GM23248 (cell line): ENCODE data around the gene PJVK. TPM values are rescaled to one million over a fixed set of nuclear protein-coding genes. Genes with fewer than 3 reads are reported as not detected.

Experiments used
- DNase-seq: peaks from one replicate; pipeline ENCODE4 v3.0.0-alpha.2; 2015
- H2AFZ ChIP-seq: fragments of 200-600 bp; sonication (generic); 2 replicates; pipeline ENCODE4 v1.6.1; 2016; ENCODE audit warnings: antibody characterized with exemption
- H3F3A ChIP-seq: fragments of 200-600 bp; sonication (generic); 2 replicates; pipeline ENCODE4 v1.6.1; 2016; ENCODE audit warnings: mild to moderate bottlenecking, antibody characterized with exemption, mixed run types; ENCODE audit not compliant: insufficient read depth
- H3K27ac ChIP-seq: fragments of 200-600 bp; sonication (generic); 2 replicates; pipeline ENCODE4 v1.5.1; 2016; ENCODE audit warnings: mild to moderate bottlenecking
- H3K27me3 ChIP-seq: fragments of 200-600 bp; sonication (generic); replicated peaks from 2 replicates; pipeline ENCODE4 v1.6.1; 2016; ENCODE audit warnings: mild to moderate bottlenecking; ENCODE audit not compliant: insufficient read depth
- H3K36me3 ChIP-seq: fragments of 200-600 bp; sonication (generic); 2 replicates; pipeline ENCODE4 v1.6.1; 2016; ENCODE audit warnings: low read depth, mild to moderate bottlenecking
- H3K4me1 ChIP-seq: fragments of 200-600 bp; sonication (generic); 2 replicates; pipeline ENCODE4 v1.6.1; 2016; ENCODE audit warnings: mild to moderate bottlenecking; ENCODE audit not compliant: insufficient read depth
- H3K4me2 ChIP-seq: fragments of 200-600 bp; sonication (generic); one replicate; pipeline ENCODE4 v1.6.1; 2016; ENCODE audit warnings: mild to moderate bottlenecking; ENCODE audit not compliant: unreplicated experiment
- H3K4me3 ChIP-seq: fragments of 200-600 bp; sonication (generic); 2 replicates; pipeline ENCODE4 v1.5.1; 2016; ENCODE audit warnings: mild to moderate bottlenecking
- H3K79me2 ChIP-seq: fragments of 200-600 bp; sonication (generic); 2 replicates; pipeline ENCODE4 v1.6.1; 2016; ENCODE audit warnings: mild to moderate bottlenecking; ENCODE audit not compliant: insufficient read depth
- H3K9ac ChIP-seq: fragments of 200-600 bp; sonication (generic); 2 replicates; pipeline ENCODE4 v1.6.1; 2016; ENCODE audit warnings: mild to moderate bottlenecking
- H3K9me2 ChIP-seq: fragments of 200-600 bp; sonication (generic); 2 replicates; pipeline ENCODE4 v1.6.1; 2016; ENCODE audit warnings: mixed run types, mild to moderate bottlenecking, moderate library complexity; ENCODE audit not compliant: insufficient read depth
- H3K9me3 ChIP-seq: fragments of 200-600 bp; sonication (generic); one replicate; pipeline ENCODE4 v1.6.1; 2017; ENCODE audit warnings: low read depth
- H4K20me1 ChIP-seq: fragments of 200-600 bp; sonication (generic); 2 replicates; pipeline ENCODE4 v1.6.0; 2016; ENCODE audit not compliant: insufficient read depth
- EZH2 ChIP-seq: fragments of 200-600 bp; sonication (generic); IDR thresholded peaks from 2 replicates; pipeline ENCODE4 v1.6.1; 2018; ENCODE audit warnings: antibody characterized with exemption, mild to moderate bottlenecking; ENCODE audit not compliant: insufficient read depth, poor library complexity, severe bottlenecking
- EZH2phosphoT487 ChIP-seq: fragments of 200-600 bp; sonication (generic); IDR thresholded peaks from 2 replicates; pipeline ENCODE4 v1.6.1; 2018; ENCODE audit warnings: antibody characterized with exemption, moderate library complexity, mild to moderate bottlenecking, low read depth; ENCODE audit not compliant: insufficient read depth
- WGBS, 2 experiments: methylation state at CpG; one replicate each; pipeline ENCODE4 v1.1.6; 2015 to 2017; ENCODE audit warnings: low lambda C conversion rate in 2 of 2, low coverage in 1 of 2; ENCODE audit errors: missing lambda C conversion rate in 2 of 2; 5-methylcytosine and 5-hydroxymethylcytosine counted together
- in situ Hi-C: fragments of 300-500 bp; cut with MboI; formaldehyde crosslinking; loops from 2 replicates; pipeline ENCODE4 v1.15.0; 2020
- polyA plus RNA-seq: library from polyadenylated mRNA; unstranded; fragments of >200 nt; fragmentation: Nextera tagmentation; extraction: Ambion mirVana; gene quantifications from 2 replicates; pipeline ENCODE4 v1.2.1, GENCODE V29; 2016
- total RNA-seq: library from RNA; depleted of rRNA; stranded (reverse); fragments of >200 nt; shearing (Covaris generic); gene quantifications from 2 replicates; pipeline ENCODE4 v1.2.3, GENCODE V29; 2014

PJVK gene
- total and polyA plus RNA-seq, 2 experiments from 2014 or later: 0.97 to 1.6 TPM

DNA sequence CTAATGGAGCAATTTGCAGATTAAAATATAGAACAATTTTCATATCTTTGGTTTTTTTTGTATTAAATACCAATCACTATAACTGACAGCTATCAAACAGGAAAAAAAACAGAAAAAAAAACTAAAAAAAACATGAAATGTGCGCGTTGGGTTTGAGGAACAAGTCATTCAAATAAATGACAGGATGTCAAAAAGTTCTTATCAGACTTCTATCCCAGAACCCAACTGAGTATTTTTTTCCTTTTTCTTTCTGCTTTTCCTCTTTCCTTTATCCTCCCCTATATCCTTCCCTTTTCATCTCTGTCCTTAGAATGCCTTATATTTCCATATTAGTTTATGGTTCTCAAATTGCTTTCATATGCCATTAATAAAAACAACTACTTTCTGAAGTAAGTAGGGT is 14.5 kb upstream of the PJVK start:
- 96% methylated on average over 2 of the region's 2 CpGs for WGBS, 2 experiments
- in situ Hi-C loops: no loop called here
- H3K4me3 ChIP-seq: no peak overlapping the region
- DNase-seq: no peak
- H2AFZ ChIP-seq: no peak overlapping the region
- peaks cover 4% of the 10 kb centered on the region; the same call in 1 of the 2 replicates for H3F3A ChIP-seq
- no peaks in the 10 kb centered on the region for H3K79me2 ChIP-seq
- no peaks in the 10 kb centered on the region for H4K20me1 ChIP-seq
- no peak overlapping the region for H3K27ac ChIP-seq
- no peak overlapping the region for H3K4me2 ChIP-seq
- H3K36me3 ChIP-seq: peaks cover 89% of the 10 kb centered on the region
- TF ChIP-seq EZH2 (no peak), EZH2phosphoT487 (no peak)
- H3K4me1 ChIP-seq: no peaks in the 10 kb centered on the region
- H3K9ac ChIP-seq: no peak overlapping the region
- no peaks in the 10 kb centered on the region for H3K9me2 ChIP-seq
- no peaks in the 10 kb centered on the region for H3K27me3 ChIP-seq
- no peaks in the 10 kb centered on the region for H3K9me3 ChIP-seq

DNA sequence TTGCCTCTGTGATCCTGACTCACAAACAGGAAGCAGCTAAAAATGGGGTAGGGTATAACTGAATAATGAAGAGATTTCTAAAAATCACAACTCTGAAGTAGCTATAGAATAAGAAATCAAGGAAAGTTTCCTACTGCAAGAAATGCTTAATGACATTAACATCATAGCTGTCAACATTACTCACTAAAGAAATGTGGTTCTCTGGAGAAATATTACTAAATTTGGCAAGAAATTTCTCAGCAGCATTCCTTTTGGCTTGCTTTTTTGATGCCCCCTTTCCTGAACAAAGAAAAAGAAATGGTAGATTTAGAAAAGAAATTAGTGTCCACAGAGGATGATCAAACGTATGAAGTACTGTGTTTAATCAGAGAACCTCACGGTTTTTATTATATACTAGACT is 9.8 kb upstream of the PJVK start:
- H3K9ac ChIP-seq: no peak overlapping the region
- no peaks in the 10 kb centered on the region for H3K27me3 ChIP-seq
- H2AFZ ChIP-seq: no peak overlapping the region
- peaks cover 89% of the 10 kb centered on the region for H3K36me3 ChIP-seq
- no peaks in the 10 kb centered on the region for H3K9me3 ChIP-seq
- 50 to 68% methylated on average over 2 of the region's 2 CpGs for WGBS, 2 experiments
- no peaks in the 10 kb centered on the region for H3K9me2 ChIP-seq
- TF ChIP-seq EZH2phosphoT487: no peak
- no peak for TF ChIP-seq EZH2
- no peak overlapping the region for H3K4me2 ChIP-seq
- no peaks in the 10 kb centered on the region for H4K20me1 ChIP-seq
- peak; percentile 15 for DNase-seq
- in situ Hi-C loops: no loop called here
- H3K27ac ChIP-seq: no peak overlapping the region
- peaks cover 4% of the 10 kb centered on the region; the same call in 1 of the 2 replicates for H3F3A ChIP-seq
- no peaks in the 10 kb centered on the region for H3K4me1 ChIP-seq
- H3K4me3 ChIP-seq: no peak overlapping the region
- peaks cover 20% of the 10 kb centered on the region; the same call in 1 of the 2 replicates for H3K79me2 ChIP-seq

DNA sequence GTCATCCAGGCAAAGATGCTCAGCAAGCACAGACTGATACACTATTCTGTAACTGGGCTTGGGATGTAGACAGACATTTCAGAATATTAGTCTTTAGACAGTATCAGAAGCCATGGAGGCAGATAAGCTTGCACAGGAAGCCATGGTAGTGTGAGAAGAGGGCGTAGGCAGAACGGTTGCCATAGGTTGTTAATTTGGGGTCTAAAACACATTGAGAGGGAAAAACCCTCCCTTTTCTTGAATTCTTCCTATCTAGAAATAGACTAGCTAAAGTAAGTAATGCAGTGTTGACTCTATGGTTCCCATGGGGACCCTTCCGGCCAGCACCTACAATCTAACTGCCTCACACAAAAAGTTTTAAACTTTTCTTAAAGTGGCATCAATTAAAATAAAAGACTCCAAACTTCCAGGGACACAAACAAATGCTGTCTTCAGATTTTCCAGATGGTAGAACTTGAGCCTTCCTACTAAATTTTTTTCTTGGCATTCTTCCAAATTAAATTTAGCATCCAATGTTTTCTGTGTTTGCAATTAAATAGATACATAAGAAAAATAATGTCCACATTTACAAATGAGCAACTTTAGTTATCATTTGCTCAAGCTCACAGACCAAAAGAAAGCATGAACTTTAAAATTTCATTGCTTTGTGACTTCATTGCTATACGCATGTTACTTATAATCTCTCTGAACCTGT is 2.1 kb upstream of the PJVK start:
- Histone ChIP-seq H3K36me3 (peaks cover 32% of the 10 kb centered on the region; the same call in 1 of the 2 replicates), H3K4me3 (peak overlapping the region; percentile 89), H3K9me2 (no peaks in the 10 kb centered on the region), H3K4me1 (peaks cover 7% of the 10 kb centered on the region; the same call in 1 of the 2 replicates), H4K20me1 (no peaks in the 10 kb centered on the region), H3K9ac (no peak overlapping the region), H3K4me2 (peak overlapping the region; percentile 82), H3K27me3 (no peaks in the 10 kb centered on the region), H3K27ac (no peak overlapping the region), H3K9me3 (no peaks in the 10 kb centered on the region), H2AFZ (no peak overlapping the region), H3F3A (no peaks in the 10 kb centered on the region), H3K79me2 (peaks cover 58% of the 10 kb centered on the region)
- in situ Hi-C loops: no loop called here
- 93% methylated on average over 4 of the region's 4 CpGs for WGBS, 2 experiments
- no peak for DNase-seq
- no peak for TF ChIP-seq EZH2phosphoT487
- no peak for TF ChIP-seq EZH2

GRCh38 chr2:178449700-178450523 is 1.3 kb upstream of the PJVK start:
- TF ChIP-seq EZH2phosphoT487: no peak
- TF ChIP-seq EZH2: no peak
- 7% methylated on average over 18 of the region's 18 CpGs for WGBS, 2 experiments
- H3F3A ChIP-seq: no peaks in the 10 kb centered on the region
- peak overlapping the region; percentile 98 for H3K9ac ChIP-seq
- peaks cover 7% of the 10 kb centered on the region; the same call in 1 of the 2 replicates for H3K4me1 ChIP-seq
- no peaks in the 10 kb centered on the region for H3K9me3 ChIP-seq
- in situ Hi-C loops: no loop called here
- no peaks in the 10 kb centered on the region for H3K9me2 ChIP-seq
- H3K79me2 ChIP-seq: peaks cover 53% of the 10 kb centered on the region
- peak overlapping the region; percentile 89 for H3K4me3 ChIP-seq
- no peaks in the 10 kb centered on the region for H4K20me1 ChIP-seq
- peak overlapping the region; percentile 82 for H3K4me2 ChIP-seq
- H2AFZ ChIP-seq: peak overlapping the region; percentile 77
- H3K27ac ChIP-seq: peak overlapping the region; percentile 98
- DNase-seq: peak; percentile 40
- peaks cover 24% of the 10 kb centered on the region; the same call in 1 of the 2 replicates for H3K36me3 ChIP-seq
- no peaks in the 10 kb centered on the region for H3K27me3 ChIP-seq
